T-helper 2 cell treated with Interferon-gamma antibody and Interleukin-4, amounts not matched to agents 100 ng/mL and 5 ng/mL, for 36 hours (primary cell): Measurements from ENCODE around the gene DENND1A. TPM values are rescaled to one million over a fixed set of nuclear protein-coding genes. Genes with fewer than 3 reads are reported as not detected.

Experiments
- intact Hi-C: fragments of 100-400 bp; cut with micrococcal nuclease; formaldehyde crosslinking; loops from one replicate; pipeline ENCODE4 v1.15.1; 2023
- total RNA-seq: library from RNA; stranded (reverse); gene quantifications from 2 replicates; pipeline ENCODE4 v1.2.3, GENCODE V29; 2022

Gene DENND1A
- total RNA-seq, 1 donor from 2014 or later, result 13.1 TPM

- intact Hi-C loops, result no loop called here
Observed at GRCh38 chr9:123505496-123505895, 424.4 kb downstream of the DENND1A start.

- intact Hi-C loops, result no loop called here
Observed at GRCh38 chr9:123500336-123500735, 429.6 kb downstream of the DENND1A start.

GRCh38 chr9:123497830-123498229 is 432.1 kb downstream of the DENND1A start:
- intact Hi-C loops, result no loop called here

- intact Hi-C loops, result no loop called here
Observed at GRCh38 chr9:123495731-123496130, 434.2 kb downstream of the DENND1A start.

- intact Hi-C loops, result no loop called here
Observed at GRCh38 chr9:123493627-123494026, 436.3 kb downstream of the DENND1A start.

GRCh38 chr9:123490688-123491087 is 439.2 kb downstream of the DENND1A start:
- intact Hi-C loops, result no loop called here

GRCh38 chr9:123488722-123489321 is 441.1 kb downstream of the DENND1A start:
- intact Hi-C loops, result no loop called here

- intact Hi-C loops, result no loop called here
Observed at GRCh38 chr9:123487944-123488548, 441.9 kb downstream of the DENND1A start.

- intact Hi-C loops, result no loop called here
Observed at GRCh38 chr9:123486431-123486830, 443.5 kb downstream of the DENND1A start.

GRCh38 chr9:123485216-123485615 is 444.7 kb downstream of the DENND1A start:
- intact Hi-C loops, result no loop called here

- intact Hi-C loops, result no loop called here
Observed at GRCh38 chr9:123484130-123484529, 445.8 kb downstream of the DENND1A start.

- intact Hi-C loops, result no loop called here
Observed at GRCh38 chr9:123483191-123483803, 446.6 kb downstream of the DENND1A start.

GRCh38 chr9:123482295-123482968 is 447.5 kb downstream of the DENND1A start:
- intact Hi-C loops, result no loop called here

- intact Hi-C loops, result no loop called here
Observed at GRCh38 chr9:123481209-123481865, 448.6 kb downstream of the DENND1A start.

- intact Hi-C loops, result no loop called here
Observed at GRCh38 chr9:123480791-123481190, 449.1 kb downstream of the DENND1A start.

- intact Hi-C loops, result no loop called here
Observed at GRCh38 chr9:123480096-123480495, 449.8 kb downstream of the DENND1A start.

GRCh38 chr9:123478967-123479602 is 450.8 kb downstream of the DENND1A start:
- intact Hi-C loops, result no loop called here

- intact Hi-C loops, result no loop called here
Observed at GRCh38 chr9:123478160-123478559, 451.8 kb downstream of the DENND1A start.

- intact Hi-C loops, result no loop called here
Observed at GRCh38 chr9:123475407-123475806, 454.5 kb downstream of the DENND1A start.

GRCh38 chr9:123472862-123473614 is 456.9 kb downstream of the DENND1A start:
- intact Hi-C loops, result no loop called here
